GM21529 (cell line): ENCODE measurements around the gene MYMX.

Experiments
- ATAC-seq: cut with Tn5 transposase; IDR thresholded peaks from one replicate; pipeline ENCODE4 v1.9.1; 2021; ENCODE audit not compliant: unreplicated experiment

MYMX gene

DNA sequence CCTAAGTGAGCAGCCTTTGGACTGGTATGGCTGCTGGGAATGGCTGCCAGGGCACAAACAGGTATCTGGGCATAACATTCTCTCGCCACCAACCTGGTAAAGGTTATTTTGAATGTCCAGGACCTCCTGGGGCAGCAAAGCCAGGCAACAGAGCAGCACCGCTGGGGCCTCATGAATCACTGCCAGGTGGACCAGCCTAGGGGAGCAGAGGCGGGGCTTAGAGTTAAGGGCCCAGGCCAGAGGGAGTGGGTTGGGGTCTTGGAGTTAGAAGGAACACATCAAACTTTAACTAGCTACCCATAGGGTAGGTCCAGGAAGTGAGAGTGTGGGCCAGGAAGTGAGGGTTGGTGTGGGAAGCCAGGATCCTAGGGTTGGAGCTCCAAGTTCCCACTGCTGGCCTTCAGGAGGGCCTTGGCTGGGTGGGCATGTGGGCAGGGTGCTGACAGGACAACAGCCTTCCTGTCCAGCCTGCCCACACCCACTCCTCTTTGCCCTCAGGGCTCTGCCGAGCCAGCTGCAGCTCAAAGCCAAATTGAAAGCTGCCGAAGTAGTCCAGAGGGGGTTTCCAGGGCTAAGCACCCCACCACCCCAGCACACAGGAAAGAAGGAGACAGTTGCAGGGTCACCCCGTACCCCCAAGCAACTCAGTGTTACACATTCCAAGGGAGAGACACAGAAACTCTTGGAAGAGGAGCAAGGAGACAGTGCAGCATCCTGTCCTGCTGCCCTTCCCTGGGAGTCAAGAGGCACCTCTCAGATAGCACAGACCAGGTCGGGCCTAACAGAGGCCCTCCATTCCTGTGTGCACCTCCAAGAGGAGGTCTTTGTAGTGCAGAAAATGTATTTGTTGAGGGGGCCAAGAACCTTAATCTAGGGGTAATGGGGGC, 46.0 kb downstream of the MYMX start:
- no peak for ATAC-seq

- ATAC-seq, result no peak
Measured at GRCh38 chr6:44263354-44264100, 46.8 kb downstream of the MYMX start.

GRCh38 chr6:44264154-44265006, 47.7 kb downstream of the MYMX start:
- ATAC-seq, result peak; percentile 30

GRCh38 chr6:44265007-44265721, 48.4 kb downstream of the MYMX start, which contains the start of gene NFKBIE:
Gene NFKBIE (minus strand): TSS chr6:44265551. CDS start chr6:44265346, 205 bp downstream.
- peak; percentile 33 for ATAC-seq

- no peak for ATAC-seq
Measured at GRCh38 chr6:44265722-44266233, 49.1 kb downstream of the MYMX start.

DNA sequence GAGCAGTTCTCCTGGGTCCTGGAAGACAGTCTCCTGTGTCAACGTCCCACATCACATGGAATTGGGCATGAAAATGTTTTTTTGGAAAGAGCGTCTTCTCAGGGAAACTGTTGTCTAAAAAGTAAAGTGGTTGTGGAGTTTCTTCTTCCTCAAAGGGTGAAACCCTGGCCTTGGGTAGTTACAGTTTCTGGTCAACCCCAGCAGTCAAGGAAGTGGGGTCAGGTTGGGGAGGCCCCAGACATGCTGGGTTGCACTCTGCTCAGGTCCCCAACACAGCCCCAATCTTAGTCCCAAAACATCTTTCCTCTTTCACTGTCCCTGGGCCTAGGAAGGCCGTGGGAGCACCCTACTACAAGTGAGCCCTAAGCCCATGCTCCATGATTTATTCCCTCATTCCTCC, 49.6 kb downstream of the MYMX start:
- peak; percentile 42 for ATAC-seq

DNA sequence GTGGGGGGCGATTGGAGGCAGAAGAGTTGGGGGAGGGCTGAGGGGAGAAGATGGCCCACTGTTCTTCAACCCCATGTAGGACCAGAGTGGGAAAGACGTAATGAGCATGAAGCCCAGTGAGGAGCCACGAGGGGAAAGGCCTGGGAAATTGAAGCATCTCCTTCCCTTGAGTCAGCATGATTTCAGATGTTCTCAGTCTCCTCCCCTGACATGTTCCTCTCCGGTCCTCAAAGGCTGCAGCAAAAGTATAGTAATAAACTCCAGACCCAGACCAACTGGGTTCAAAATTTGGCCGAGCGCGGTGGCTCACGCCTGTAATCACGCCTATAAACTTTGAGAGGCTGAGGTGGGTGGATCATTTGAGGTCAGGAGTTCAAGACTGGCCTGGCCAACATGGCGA, 50.5 kb downstream of the MYMX start:
- ATAC-seq, result no peak
